Epidermal melanocyte (primary cell): ENCODE measurements around the gene GPLD1.
"Not testable (repeated sequence)": the region's sequence is repeated elsewhere in the genome, so short reads cannot be mapped to it uniquely, and the experiment has no call there.

Source experiments
- DNase-seq: peaks from one replicate; pipeline ENCODE4 v3.0.0; 2011; ENCODE audit warnings: low spot score; ENCODE audit not compliant: insufficient read length

The GPLD1 gene

DNA sequence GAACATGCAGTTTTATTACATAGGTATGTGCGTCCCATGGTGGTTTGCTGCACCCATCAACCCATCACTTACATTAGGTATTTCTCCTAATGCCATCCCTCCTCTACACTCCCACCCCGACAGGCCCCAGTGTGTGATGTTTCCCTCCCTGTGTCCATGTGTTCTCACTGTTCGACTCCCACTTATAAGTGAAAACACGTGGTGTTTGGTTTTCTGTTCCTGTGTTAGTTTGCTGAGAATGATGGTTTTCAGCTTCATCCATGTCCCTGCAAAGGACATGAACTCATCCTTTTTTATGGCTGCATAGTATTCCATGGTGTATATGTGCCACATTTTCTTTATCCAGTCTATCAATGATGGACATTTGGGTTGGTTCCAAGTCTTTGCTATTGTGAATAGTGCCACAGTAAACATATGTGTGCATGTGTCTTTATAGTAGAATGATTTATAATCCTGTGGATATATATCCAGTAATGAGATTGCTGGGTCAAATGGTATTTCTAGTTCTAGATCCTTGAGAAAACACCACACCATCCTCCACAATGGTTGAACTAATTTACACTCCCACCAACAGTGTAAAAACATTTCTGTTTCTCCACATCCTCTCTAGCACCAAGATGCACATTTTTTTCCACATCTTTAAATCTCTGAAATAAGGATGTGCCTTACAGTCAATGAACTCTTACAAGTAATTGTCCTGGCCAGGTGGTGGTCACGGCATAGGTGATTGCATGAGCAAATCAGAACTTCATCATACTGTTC is 104.8 kb downstream of the GPLD1 start:
- not testable (repeated sequence) for DNase-seq

GRCh38 chr6:24382891-24383494 is 106.4 kb downstream of the GPLD1 start:
- not testable (repeated sequence) for DNase-seq

GRCh38 chr6:24382220-24382540 is 107.2 kb downstream of the GPLD1 start:
- no peak for DNase-seq

DNA sequence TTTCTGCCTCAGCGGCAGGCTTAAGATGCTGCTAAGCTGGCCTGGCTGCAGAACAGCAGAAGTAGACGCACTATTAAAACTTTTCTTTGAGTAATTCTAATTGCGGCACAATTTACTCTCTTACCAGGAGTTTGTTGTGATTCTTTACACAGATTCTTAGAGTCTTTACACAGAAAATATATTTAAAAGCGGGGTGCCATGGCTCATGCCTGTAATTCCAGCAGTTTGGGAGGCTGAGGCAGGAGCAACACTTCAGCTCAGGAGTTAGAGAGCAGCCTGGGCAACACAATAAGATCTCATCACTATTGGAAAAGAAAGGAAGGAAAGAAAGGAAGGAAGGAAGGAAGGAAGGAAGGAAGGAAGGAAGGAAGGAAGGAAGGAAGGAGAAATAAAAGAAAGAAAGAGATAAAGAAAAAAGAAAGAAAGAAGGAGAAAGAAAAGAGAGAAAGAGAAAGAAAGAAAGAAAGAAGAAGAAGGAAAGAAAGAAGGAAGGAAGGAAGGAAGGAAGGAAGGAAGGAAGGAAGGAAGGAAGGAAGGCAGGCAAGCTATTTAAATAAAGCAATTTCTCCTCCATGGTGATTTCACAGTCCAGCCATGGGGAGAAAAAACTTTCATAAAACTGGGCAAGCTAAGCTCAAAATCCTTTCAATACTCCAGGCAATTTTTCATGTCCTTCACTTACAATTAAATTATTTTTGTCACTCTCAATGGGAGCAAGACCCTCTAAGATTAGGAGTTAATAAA is 107.7 kb downstream of the GPLD1 start:
- DNase-seq: no peak

- DNase-seq: no peak
Measured at GRCh38 chr6:24378473-24379097, 110.8 kb downstream of the GPLD1 start.
